GM23338 (cell line): ENCODE results near the gene TTC39A. TPM values are rescaled to one million over a fixed set of nuclear protein-coding genes. Genes with fewer than 3 reads are reported as not detected.

Source experiments
- ATAC-seq: fragments of 200-7000 bp; cut with Tn5 transposase; 3 replicates; pipeline ENCODE4 v1.9.1; 2020
- DNase-seq: peaks from one replicate; pipeline ENCODE4 v3.0.0-alpha.2; 2015; ENCODE audit warnings: low spot score
- H2AFZ ChIP-seq: fragments of 200-600 bp; sonication (generic); 2 replicates; pipeline ENCODE4 v1.8.0; 2016; ENCODE audit warnings: antibody characterized with exemption, mild to moderate bottlenecking, moderate library complexity
- H3F3A ChIP-seq: fragments of 200-600 bp; sonication (generic); replicated peaks from 2 replicates; pipeline ENCODE4 v1.8.0; 2017; ENCODE audit warnings: antibody characterized with exemption, mixed run types, low read depth
- H3K27ac ChIP-seq: fragments of 200-600 bp; sonication (generic); 2 replicates; pipeline ENCODE4 v1.6.1; 2016; ENCODE audit warnings: low read depth
- H3K27me3 ChIP-seq: fragments of 200-600 bp; sonication (generic); 2 replicates; pipeline ENCODE4 v1.8.0; 2016; ENCODE audit warnings: mild to moderate bottlenecking, mixed run types, moderate library complexity; ENCODE audit not compliant: insufficient read depth
- H3K36me3 ChIP-seq: fragments of 200-600 bp; sonication (generic); 2 replicates; pipeline ENCODE4 v1.8.0; 2016; ENCODE audit warnings: mild to moderate bottlenecking; ENCODE audit not compliant: insufficient read depth
- H3K4me1 ChIP-seq: fragments of 200-600 bp; sonication (generic); 2 replicates; pipeline ENCODE4 v1.8.0; 2016; ENCODE audit warnings: mild to moderate bottlenecking, moderate library complexity; ENCODE audit not compliant: insufficient read depth
- H3K4me2 ChIP-seq: fragments of 200-600 bp; sonication (generic); 2 replicates; pipeline ENCODE4 v1.7.1; 2017; ENCODE audit warnings: mixed run types
- H3K4me3 ChIP-seq: fragments of 200-600 bp; sonication (generic); 2 replicates; pipeline ENCODE4 v1.6.1; 2016; ENCODE audit warnings: mixed run types
- H3K79me2 ChIP-seq: fragments of 200-600 bp; sonication (generic); replicated peaks from 2 replicates; pipeline ENCODE4 v1.8.0; 2017; ENCODE audit warnings: mild to moderate bottlenecking; ENCODE audit not compliant: insufficient read depth
- H3K9me2 ChIP-seq: fragments of 200-600 bp; sonication (generic); 2 replicates; pipeline ENCODE4 v1.8.0; 2017; ENCODE audit not compliant: insufficient read depth
- H4K20me1 ChIP-seq: fragments of 200-600 bp; sonication (generic); replicated peaks from 2 replicates; pipeline ENCODE4 v1.8.0; 2017; ENCODE audit warnings: mild to moderate bottlenecking; ENCODE audit not compliant: insufficient read depth
- H3K27ac Mint-ChIP-seq: 2 replicates; pipeline ENCODE4 v1.8.0; 2020; ENCODE audit warnings: inconsistent platforms, mild to moderate bottlenecking, moderate library complexity, mixed read lengths
- H3K27me3 Mint-ChIP-seq: 3 replicates; pipeline ENCODE4 v1.8.0; 2022; ENCODE audit warnings: low read depth, mild to moderate bottlenecking, moderate library complexity, mixed read lengths, inconsistent platforms; ENCODE audit not compliant: insufficient read depth, poor library complexity
- H3K36me3 Mint-ChIP-seq: 3 replicates; pipeline ENCODE4 v1.8.0; 2021; ENCODE audit warnings: low read depth, mild to moderate bottlenecking, inconsistent platforms, moderate library complexity, mixed read lengths
- H3K4me1 Mint-ChIP-seq: 3 replicates; pipeline ENCODE4 v1.8.0; 2020; ENCODE audit warnings: mild to moderate bottlenecking, inconsistent platforms, mixed read lengths
- H3K4me3 Mint-ChIP-seq: 3 replicates; pipeline ENCODE4 v1.8.0; 2021; ENCODE audit warnings: moderate library complexity, mild to moderate bottlenecking, inconsistent platforms, mixed read lengths
- H3K9me3 Mint-ChIP-seq: 3 replicates; pipeline ENCODE4 v1.8.0; 2020; ENCODE audit warnings: moderate library complexity, mild to moderate bottlenecking, inconsistent platforms, mixed read lengths
- CTCF ChIP-seq, 2 experiments: fragments of 200-600 bp in 1 of 2; sonication (generic) in 1 of 2; conservative IDR thresholded peaks; 2 replicates each; pipeline versions ENCODE4 v1.5.1 to v1.6.1; 2016 to 2017; ENCODE audit warnings: antibody characterized with exemption in 2 of 2, low read depth in 2 of 2, mild to moderate bottlenecking in 2 of 2, moderate library complexity in 1 of 2
- ETS1 ChIP-seq: IDR thresholded peaks from 2 replicates; pipeline ENCODE4 v1.6.1; 2016; ENCODE audit warnings: antibody characterized with exemption
- EZH2 ChIP-seq: fragments of 200-600 bp; sonication (generic); IDR thresholded peaks from one replicate; pipeline ENCODE4 v1.8.0; 2017; ENCODE audit warnings: antibody characterized with exemption, mild to moderate bottlenecking, low read depth; ENCODE audit not compliant: unreplicated experiment
- EZH2phosphoT487 ChIP-seq: fragments of 200-600 bp; sonication (generic); IDR thresholded peaks from one replicate; pipeline ENCODE4 v1.8.1; 2018; ENCODE audit warnings: antibody characterized with exemption; ENCODE audit not compliant: unreplicated experiment
- JUNB ChIP-seq: IDR thresholded peaks from one replicate; pipeline ENCODE4 v1.6.1; 2016; ENCODE audit warnings: antibody characterized with exemption; ENCODE audit not compliant: unreplicated experiment
- POLR2AphosphoS5 ChIP-seq: IDR thresholded peaks from 2 replicates; pipeline ENCODE4 v1.6.1; 2016; ENCODE audit warnings: antibody characterized with exemption, low read depth
- ZNF114 ChIP-seq: fragments of 250-450 bp; sonication (Bioruptor Pico); IDR thresholded peaks from 2 replicates; pipeline ENCODE4 v1.5.0; 2020; ENCODE audit warnings: mild to moderate bottlenecking, moderate library complexity
- ZNF462 ChIP-seq: fragments of 250-450 bp; sonication (Bioruptor Pico); IDR thresholded peaks from 2 replicates; pipeline ENCODE4 v1.5.0; 2020; ENCODE audit warnings: mild to moderate bottlenecking, moderate library complexity
- polyA plus RNA-seq: library from polyadenylated mRNA; unstranded; fragments of >200 nt; fragmentation: Nextera tagmentation; extraction: Ambion mirVana; gene quantifications from 2 replicates; pipeline ENCODE4 v1.2.1, GENCODE V29; 2016
- total RNA-seq: library from RNA; depleted of rRNA; stranded (reverse); fragments of >200 nt; shearing (Covaris generic); gene quantifications from 2 replicates; pipeline ENCODE4 v1.2.3, GENCODE V29; 2014

Gene TTC39A
- total and polyA plus RNA-seq, 2 experiments from 2014 or later = 2.3 to 7.1 TPM

GRCh38 chr1:51283979-51284378 is 46.4 kb downstream of the TTC39A start (continued):
- no peak for TF ChIP-seq ZNF462 (CRISPR knock-in tag)

GRCh38 chr1:51282605-51283004 is 47.8 kb downstream of the TTC39A start:
- H3K4me3 ChIP-seq = no peak overlapping the region
- no peaks in the 10 kb centered on the region; the same call in 1 of the 2 replicates for H3F3A ChIP-seq
- H3K27me3 ChIP-seq = no peaks in the 10 kb centered on the region
- H3K4me3 Mint-ChIP-seq = no peak overlapping the region
- H4K20me1 ChIP-seq = no peaks in the 10 kb centered on the region; the same call in 1 of the 2 replicates
- H3K27me3 Mint-ChIP-seq = peaks cover 3% of the 10 kb centered on the region
- no peak overlapping the region for H2AFZ ChIP-seq
- no peaks in the 10 kb centered on the region for H3K9me3 Mint-ChIP-seq
- H3K9me2 ChIP-seq = no peaks in the 10 kb centered on the region
- H3K4me1 ChIP-seq = 0 out of 2 replicates have a peak, but pooled peaks cover 3% of the 10 kb centered on the region
- H3K79me2 ChIP-seq = no peaks in the 10 kb centered on the region
- no peak overlapping the region for H3K27ac Mint-ChIP-seq
- no peak for ATAC-seq
- peaks cover 5% of the 10 kb centered on the region; the same call in 2 of the 3 replicates for H3K4me1 Mint-ChIP-seq
- H3K4me2 ChIP-seq = no peak overlapping the region
- DNase-seq = no peak
- H3K36me3 ChIP-seq = no peaks in the 10 kb centered on the region
- H3K27ac ChIP-seq = no peak overlapping the region
- H3K36me3 Mint-ChIP-seq = no peaks in the 10 kb centered on the region
- TF ChIP-seq EZH2phosphoT487 = no peak
- no peak for TF ChIP-seq EZH2
- no peak for TF ChIP-seq CTCF (conservative IDR thresholded peaks at IDR 0.05; ENCODE audit: low read depth in 2 of 2)
- no peak for TF ChIP-seq ETS1
- TF ChIP-seq ZNF114 (CRISPR knock-in tag) = no peak
- TF ChIP-seq JUNB = no peak
- TF ChIP-seq POLR2AphosphoS5 = no peak
